Adrenal gland (tissue), 12 donors: ENCODE data around the gene OR6B2. TPM values are rescaled to one million over a fixed set of nuclear protein-coding genes. Genes with fewer than 3 reads are reported as not detected.

ENCODE experiments used
- DNase-seq, 7 donors: peaks; one replicate each; pipeline ENCODE4 v3.0.0-alpha.2; 2019 to 2020
- H3K27ac ChIP-seq, 5 donors: fragments of 200-600 bp; sonication (generic) in 4 of 5; 1 replicate in 3 of 5; 2 replicates in 2 of 5; pipeline versions ENCODE4 v1.5.1 to v1.8.0; 2016 to 2020; ENCODE audit warnings: mild to moderate bottlenecking in 1 of 5
- H3K27me3 ChIP-seq: fragments of 200-600 bp; 2 replicates; pipeline ENCODE4 v1.8.0; 2021
- H3K36me3 ChIP-seq, 2 donors: fragments of 200-600 bp; replicated peaks in 1 of 2; 1 replicate in 1 of 2; 2 replicates in 1 of 2; pipeline versions ENCODE4 v1.5.1 to v1.8.0; 2018 to 2022
- H3K4me1 ChIP-seq, 2 donors: fragments of 200-600 bp; replicated peaks in 1 of 2; 1 replicate in 1 of 2; 2 replicates in 1 of 2; pipeline versions ENCODE4 v1.5.1 to v1.8.0; 2018 to 2021
- H3K4me3 ChIP-seq, 4 donors: fragments of 200-600 bp; sonication (generic) in 3 of 4; one replicate each; pipeline ENCODE4 v1.5.1; 2016 to 2018
- H3K9me3 ChIP-seq, 3 donors: fragments of 200-600 bp; sonication (generic) in 1 of 3; replicated peaks in 1 of 3; 1 replicate in 2 of 3; 2 replicates in 1 of 3; pipeline versions ENCODE4 v1.5.1 to v1.8.0; 2016 to 2021
- POLR2A ChIP-seq, 2 donors: fragments of 450-650 bp; IDR thresholded peaks; one replicate each; pipeline ENCODE4 v1.6.1; 2017; ENCODE audit warnings: antibody characterized with exemption in 2 of 2, mild to moderate bottlenecking in 2 of 2, moderate library complexity in 1 of 2
- WGBS, 4 donors: extraction: QIAGEN DNeasy Blood & Tissue Kit in 2 of 4; methylation state at CpG; one replicate each; pipeline versions ENCODE4 v1.1.5 to v1.1.7; 2013 to 2017; 5-methylcytosine and 5-hydroxymethylcytosine counted together
- intact Hi-C, 2 donors: fragments of 100-400 bp; cut with DNase I; formaldehyde crosslinking; loops; one replicate each; pipeline versions ENCODE4 v1.14.1 to v1.15.0; 2022 to 2023
- polyA plus RNA-seq, 3 donors: library from polyadenylated mRNA; stranded (reverse); fragments of 200-250 nt in 2 of 3; fragments of 350-450 nt in 1 of 3; fragmentation: Illumina TruSeq in 1 of 3; extraction: RNeasy Lipid Tissue Mini Kit (QIAGEN cat#74804) in 1 of 3; gene quantifications; one replicate each; pipeline ENCODE4 v1.2.3, GENCODE V29; 2013 to 2014
- total RNA-seq, 9 donors: library from RNA; depleted of rRNA in 4 of 9; stranded (reverse); fragments of >200 nt in 4 of 9; fragments of 120-200 nt in 1 of 9; fragmentation: NEBNext Ultra II Directional in 1 of 9; extraction: Animal tissue kit (Norgen Biotek cat#: 25700) in 1 of 9; gene quantifications; one replicate each; pipeline versions ENCODE4 v1.1.0 to v1.2.4, GENCODE V29; 2013 to 2023
- TF ChIP-seq, protein P1 (sequence below), 6 experiments: fragments of 450-650 bp in 4 of 6; fragments of 200-600 bp in 2 of 6; sonication (generic) in 1 of 6; IDR thresholded peaks; 1 replicate in 5 of 6; 2 replicates in 1 of 6; pipeline versions ENCODE4 v1.5.1 to v1.8.0; 2016 to 2021; ENCODE audit warnings: antibody characterized with exemption in 6 of 6, mild to moderate bottlenecking in 2 of 6, moderate library complexity in 1 of 6
- donor health status: healthy with polysubstance abuse.
- donor health status: Bipolar disorder and iron deficiency.
- donor health status: DM: yes; HTN: yes; CAD: no.
- donor health status: DM: no; HTN: no; CAD: no.
- donor health status: DM: no; HTN: no; CAD: no.
- donor health status: DM: yes; HTN: yes; CAD: no.

The OR6B2 gene
- total and polyA plus RNA-seq, 12 donors, result 0.03 TPM; not detected in 11

DNA sequence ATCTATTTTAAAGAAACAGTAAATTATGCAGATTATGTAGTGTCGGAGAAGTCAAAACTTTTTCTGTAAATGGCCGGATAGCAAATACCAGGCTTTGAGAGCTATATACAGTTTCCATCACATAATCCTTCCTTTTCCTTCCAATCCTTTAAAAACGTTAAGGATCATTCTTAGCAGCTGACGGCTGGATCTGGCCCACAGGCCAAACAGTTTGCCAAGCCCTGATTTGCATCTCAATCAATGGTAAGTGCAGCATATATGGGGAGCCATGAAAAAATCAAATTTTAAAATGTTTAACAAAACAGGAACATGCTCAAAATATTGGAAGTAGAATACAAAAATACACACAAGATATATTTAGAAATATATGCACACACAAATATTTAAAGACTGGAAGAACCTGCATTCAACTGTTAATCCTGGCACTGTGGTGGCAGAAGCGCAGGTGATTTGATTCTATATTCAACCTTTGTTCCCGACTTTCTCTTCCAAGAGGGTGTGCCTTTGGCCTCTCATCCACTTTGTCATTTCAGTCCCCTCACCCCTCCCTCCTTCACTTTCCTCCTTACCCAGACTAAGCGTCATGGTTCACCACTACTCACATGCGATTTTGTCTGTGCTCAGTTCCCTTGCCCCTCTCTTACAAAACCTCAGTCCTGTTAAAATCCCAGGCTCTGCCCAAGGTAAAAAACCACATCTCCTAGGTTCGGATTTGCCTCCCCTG lies 32.4 kb downstream of the OR6B2 start:
- H3K4me3 ChIP-seq, result no peak overlapping the region
- 81 to 85% (median 84%) methylated on average over 9 of the region's 9 CpGs for WGBS, 4 donors
- TF ChIP-seq POLR2A (IDR thresholded peaks at IDR 0.05), result no peak
- TF ChIP-seq, protein P1, sequence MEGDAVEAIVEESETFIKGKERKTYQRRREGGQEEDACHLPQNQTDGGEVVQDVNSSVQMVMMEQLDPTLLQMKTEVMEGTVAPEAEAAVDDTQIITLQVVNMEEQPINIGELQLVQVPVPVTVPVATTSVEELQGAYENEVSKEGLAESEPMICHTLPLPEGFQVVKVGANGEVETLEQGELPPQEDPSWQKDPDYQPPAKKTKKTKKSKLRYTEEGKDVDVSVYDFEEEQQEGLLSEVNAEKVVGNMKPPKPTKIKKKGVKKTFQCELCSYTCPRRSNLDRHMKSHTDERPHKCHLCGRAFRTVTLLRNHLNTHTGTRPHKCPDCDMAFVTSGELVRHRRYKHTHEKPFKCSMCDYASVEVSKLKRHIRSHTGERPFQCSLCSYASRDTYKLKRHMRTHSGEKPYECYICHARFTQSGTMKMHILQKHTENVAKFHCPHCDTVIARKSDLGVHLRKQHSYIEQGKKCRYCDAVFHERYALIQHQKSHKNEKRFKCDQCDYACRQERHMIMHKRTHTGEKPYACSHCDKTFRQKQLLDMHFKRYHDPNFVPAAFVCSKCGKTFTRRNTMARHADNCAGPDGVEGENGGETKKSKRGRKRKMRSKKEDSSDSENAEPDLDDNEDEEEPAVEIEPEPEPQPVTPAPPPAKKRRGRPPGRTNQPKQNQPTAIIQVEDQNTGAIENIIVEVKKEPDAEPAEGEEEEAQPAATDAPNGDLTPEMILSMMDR (IDR thresholded peaks at IDR 0.05), result no peak
- peaks cover 0 to 44% of the 10 kb centered on the region in 2 donors for H3K36me3 ChIP-seq
- H3K9me3 ChIP-seq, result no peaks in the 10 kb centered on the region
- no peaks in the 10 kb centered on the region for H3K4me1 ChIP-seq
- intact Hi-C loops, result loop anchor here in 1 of 2 donors (10.0 kb wide), 1 partner anchor 173 kb away; no protein-coding TSS in a partner anchor
- DNase-seq, result no peak
- H3K27ac ChIP-seq, result no peak overlapping the region
- no peaks in the 10 kb centered on the region for H3K27me3 ChIP-seq

GRCh38 chr2:239994086-239994485 lies 36.1 kb downstream of the OR6B2 start:
- no peak overlapping the region for H3K27ac ChIP-seq
- H3K27me3 ChIP-seq, result no peaks in the 10 kb centered on the region
- no peaks in the 10 kb centered on the region for H3K4me1 ChIP-seq
- peaks cover 0 to 23% of the 10 kb centered on the region in 2 donors for H3K36me3 ChIP-seq
- H3K4me3 ChIP-seq, result no peak overlapping the region
- 89 to 96% (median 92%) methylated on average over 5 to 6 of the region's 6 CpGs for WGBS, 4 donors
- H3K9me3 ChIP-seq, result no peaks in the 10 kb centered on the region
- TF ChIP-seq, protein P1 (IDR thresholded peaks at IDR 0.05), result no peak
- no peak for TF ChIP-seq POLR2A (IDR thresholded peaks at IDR 0.05)
- intact Hi-C loops, result loop anchor here in 1 of 2 donors (5.0 to 10.0 kb wide), 2 partner anchors 57 to 169 kb away; no protein-coding TSS in a partner anchor
- DNase-seq, result no peak

GRCh38 chr2:239993291-239993690 lies 36.9 kb downstream of the OR6B2 start:
- DNase-seq, result no peak
- TF ChIP-seq, protein P1 (IDR thresholded peaks at IDR 0.05), result no peak
- no peak for TF ChIP-seq POLR2A (IDR thresholded peaks at IDR 0.05)
- no peak overlapping the region for H3K4me3 ChIP-seq
- intact Hi-C loops, result loop anchor here in 1 of 2 donors (5.0 to 10.0 kb wide), 2 partner anchors 56 to 168 kb away; no protein-coding TSS in a partner anchor
- peaks cover 0 to 18% of the 10 kb centered on the region in 2 donors for H3K36me3 ChIP-seq
- H3K27me3 ChIP-seq, result no peaks in the 10 kb centered on the region
- WGBS, 4 donors, result 86 to 95% (median 90%) methylated on average over 2 of the region's 2 CpGs
- H3K27ac ChIP-seq, result no peak overlapping the region
- no peaks in the 10 kb centered on the region for H3K4me1 ChIP-seq
- no peaks in the 10 kb centered on the region for H3K9me3 ChIP-seq

DNA sequence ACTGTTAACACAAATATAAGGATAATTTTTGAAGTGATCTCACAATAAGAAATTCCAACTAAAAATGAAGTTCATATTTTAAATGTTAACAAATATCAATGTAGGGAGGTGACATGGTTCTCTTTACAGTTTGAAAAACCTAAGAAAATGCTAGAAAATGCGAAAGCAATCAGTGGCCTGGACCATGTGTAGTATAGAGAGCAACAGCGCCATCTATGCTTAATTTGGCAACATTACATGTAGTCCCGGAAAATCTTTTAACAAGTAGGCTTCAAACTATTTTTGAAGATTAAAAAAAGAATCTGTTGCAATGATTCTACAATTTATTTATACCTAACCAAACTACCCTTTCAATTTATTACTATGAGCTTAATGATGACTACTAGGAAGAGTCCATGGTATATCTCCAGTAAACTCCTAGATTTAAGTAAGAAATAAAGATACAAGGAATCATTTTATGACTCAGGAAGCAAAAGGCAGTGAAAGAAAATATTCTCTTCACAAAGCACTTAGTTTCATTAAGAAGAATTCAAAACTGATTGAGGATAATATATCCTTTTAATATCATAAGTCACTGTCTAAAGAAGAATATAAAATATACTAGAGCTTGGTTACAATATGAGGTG lies 38.4 kb downstream of the OR6B2 start:
- Histone ChIP-seq H3K4me3 (no peak overlapping the region), H3K36me3 (peaks cover 0 to 14% of the 10 kb centered on the region in 2 donors), H3K27ac (no peak overlapping the region), H3K4me1 (no peaks in the 10 kb centered on the region), H3K9me3 (no peaks in the 10 kb centered on the region), H3K27me3 (no peaks in the 10 kb centered on the region)
- peak in 1 of 7 donors; percentile 51 for DNase-seq
- TF ChIP-seq, protein P1 (IDR thresholded peaks at IDR 0.05), result peak; percentile 74 to 92 (median 84)
- TF ChIP-seq POLR2A (IDR thresholded peaks at IDR 0.05), result no peak
- 2 to 6% (median 4%) methylated on average over 3 of the region's 3 CpGs for WGBS, 4 donors
- intact Hi-C loops, result loop anchor here in 1 of 2 donors (5.0 to 10.0 kb wide), 2 partner anchors 55 to 167 kb away; no protein-coding TSS in a partner anchor
